Naive thymus-derived CD4-positive, alpha-beta T cell (primary cell): ENCODE measurements around the gene MLLT10. TPM values are rescaled to one million over a fixed set of nuclear protein-coding genes. Genes with fewer than 3 reads are reported as not detected.

Source experiments
- ATAC-seq: fragments of 150-1000 bp; cut with Tn5 transposase; 2 replicates; pipeline ENCODE4 v1.10.0; 2021; ENCODE audit warnings: mild to moderate bottlenecking, moderate library complexity
- CTCF ChIA-PET: fragments of 350-600 bp; sonication (Branson Sonifier 250); formaldehyde crosslinking; loops from one replicate; lab custom pipeline; 2021; ENCODE audit warnings: antibody characterized with exemption; lab: Charles Lee
- POLR2A ChIA-PET: fragments of 350-600 bp; sonication (Branson Sonifier 250); formaldehyde crosslinking; loops from one replicate; lab custom pipeline; 2021; ENCODE audit warnings: antibody characterized with exemption, inconsistent platforms; lab: Charles Lee
- DNase-seq, 9 donors: peaks; one replicate each; pipeline versions ENCODE4 v3.0.0 to v3.0.0-alpha.2; 2020 to 2022; ENCODE audit warnings: mixed read lengths in 1 of 9
- H3K27ac ChIP-seq: one replicate; pipeline ENCODE4 v1.7.0; 2013; ENCODE audit warnings: mild to moderate bottlenecking, low read depth, low read length, moderate library complexity
- H3K27me3 ChIP-seq, 2 donors: one replicate each; pipeline ENCODE4 v1.7.0; 2013; ENCODE audit warnings: low read length in 2 of 2, mild to moderate bottlenecking in 2 of 2, moderate library complexity in 2 of 2; ENCODE audit not compliant: control insufficient read depth in 2 of 2, insufficient read depth in 2 of 2
- H3K36me3 ChIP-seq, 3 experiments: 1 replicate in 2 of 3; 2 replicates in 1 of 3; pipeline ENCODE4 v1.7.0; 2013; ENCODE audit warnings: low read length in 3 of 3, mild to moderate bottlenecking in 3 of 3, moderate library complexity in 1 of 3; ENCODE audit not compliant: insufficient read depth in 3 of 3, control insufficient read depth in 2 of 3
- H3K4me1 ChIP-seq, 2 donors: one replicate each; pipeline ENCODE4 v1.7.0; 2013; ENCODE audit warnings: low read length in 2 of 2, mild to moderate bottlenecking in 2 of 2, moderate library complexity in 1 of 2; ENCODE audit not compliant: control insufficient read depth in 2 of 2, insufficient read depth in 2 of 2
- H3K4me3 ChIP-seq: 2 replicates; pipeline ENCODE4 v1.7.0; 2013; ENCODE audit warnings: mild to moderate bottlenecking, low read length
- H3K9me3 ChIP-seq, 3 experiments: 1 replicate in 2 of 3; 2 replicates in 1 of 3; pipeline ENCODE4 v1.7.0; 2013; ENCODE audit warnings: low read length in 3 of 3; ENCODE audit not compliant: control insufficient read depth in 2 of 3
- H3K27ac Mint-ChIP-seq, 9 donors: one replicate each; pipeline ENCODE4 v1.8.0; 2020 to 2022; ENCODE audit warnings: mixed read lengths in 9 of 9, mild to moderate bottlenecking in 8 of 9, moderate library complexity in 5 of 9, inconsistent platforms in 2 of 9
- H3K27me3 Mint-ChIP-seq, 5 donors: one replicate each; pipeline ENCODE4 v1.8.0; 2021 to 2022; ENCODE audit warnings: mixed read lengths in 5 of 5, mild to moderate bottlenecking in 1 of 5
- H3K36me3 Mint-ChIP-seq, 5 donors: one replicate each; pipeline ENCODE4 v1.8.0; 2020 to 2022; ENCODE audit warnings: mixed read lengths in 5 of 5, mild to moderate bottlenecking in 3 of 5, inconsistent platforms in 1 of 5
- H3K4me1 Mint-ChIP-seq, 7 donors: one replicate each; pipeline ENCODE4 v1.8.0; 2020 to 2022; ENCODE audit warnings: mixed read lengths in 7 of 7, mild to moderate bottlenecking in 3 of 7, inconsistent platforms in 1 of 7
- H3K4me3 Mint-ChIP-seq, 10 donors: one replicate each; pipeline ENCODE4 v1.8.0; 2020 to 2022; ENCODE audit warnings: mild to moderate bottlenecking in 10 of 10, mixed read lengths in 10 of 10, moderate library complexity in 6 of 10, inconsistent platforms in 2 of 10
- H3K9me3 Mint-ChIP-seq, 11 donors: one replicate each; pipeline ENCODE4 v1.8.0; 2020 to 2022; ENCODE audit warnings: mixed read lengths in 11 of 11, mild to moderate bottlenecking in 4 of 11, inconsistent platforms in 1 of 11, moderate library complexity in 1 of 11
- intact Hi-C, 2 donors: fragments of 100-400 bp; cut with micrococcal nuclease; formaldehyde crosslinking; loops; one replicate each; pipeline ENCODE4 v1.15.1; 2023
- polyA plus RNA-seq, 2 donors: library from polyadenylated mRNA; unstranded; fragments of 300-500 nt; fragmentation: Illumina TruSeq; gene quantifications; one replicate each; pipeline ENCODE4 v1.2.3, GENCODE V29; 2021
- total RNA-seq, 6 experiments: library from RNA in 5 of 6; stranded (reverse) in 5 of 6; gene quantifications; 1 replicate in 5 of 6; 2 replicates in 1 of 6; pipeline ENCODE4 v1.2.3 and lab custom pipeline; 2021 to 2026

MLLT10 gene
- total and polyA plus RNA-seq, 7 experiments from 2014 or later, result 6.0 to 74.2 (median 61.2) TPM

- intact Hi-C loops, result loop anchor here (1.0 to 10.0 kb wide), 24 partner anchors 21 to 1599 kb away; partner anchors contain the start of genes DNAJC1 (in 2 of the 2), MLLT10 (in 2 of the 2), BMI1 (in 1 of the 2) and MSRB2 (in 1 of the 2)
These were observed 38.2 kb upstream of the MLLT10 start for GRCh38 chr10:21495752-21496342.

DNA sequence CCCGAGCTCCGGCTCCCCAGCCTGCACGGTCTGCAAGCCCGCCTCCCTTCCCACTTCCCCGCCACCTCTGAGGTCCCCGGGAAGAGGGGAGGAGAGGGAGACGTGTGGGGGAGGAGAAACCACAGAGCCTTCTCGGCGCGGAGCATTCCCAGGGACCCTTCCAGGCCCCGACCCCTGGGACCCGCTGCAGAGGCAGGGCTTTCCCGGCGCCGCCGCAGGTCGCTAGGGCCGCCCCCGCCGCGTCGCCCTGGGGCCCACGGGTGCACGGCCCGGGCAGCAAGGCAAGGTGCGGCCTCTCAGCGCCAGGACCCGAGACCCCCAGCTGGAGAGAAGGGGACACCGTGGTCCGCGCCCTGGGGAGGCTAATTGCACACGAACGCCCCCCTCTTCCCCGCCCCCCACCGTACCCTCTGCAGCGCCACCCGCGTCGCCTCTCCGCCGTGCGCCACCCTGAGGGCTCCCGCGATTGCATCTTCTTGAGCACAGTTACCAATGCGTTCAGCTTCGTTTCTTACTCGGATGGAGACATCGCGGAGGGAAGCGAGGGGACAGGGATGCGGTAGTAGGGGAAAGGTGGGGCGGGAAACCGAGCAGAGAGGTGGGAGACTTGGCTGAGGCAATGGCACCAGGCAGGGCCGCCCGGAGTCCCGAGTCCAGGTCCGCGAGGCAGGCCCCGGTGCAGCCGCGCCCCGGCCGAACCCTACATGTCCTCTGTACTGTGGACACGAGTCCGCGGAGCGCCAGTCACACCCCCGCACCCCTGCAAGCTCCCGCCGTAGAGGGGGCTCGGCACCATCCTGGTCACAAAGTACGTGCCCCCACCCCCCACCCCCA, 37.5 kb upstream of the MLLT10 start:
- Histone ChIP-seq H3K36me3 (no peaks in the 10 kb centered on the region), H3K4me1 (peaks cover 20% of the 10 kb centered on the region in 2 donors), H3K27me3 (peaks cover 0 to 32% of the 10 kb centered on the region in 2 donors), H3K4me3 (peak overlapping the region; percentile 79), H3K9me3 (no peaks in the 10 kb centered on the region), H3K27ac (no peak overlapping the region)
- peak; percentile 66 for ATAC-seq
- peaks cover 19 to 41% (median 25%) of the 10 kb centered on the region in 7 donors for H3K4me1 Mint-ChIP-seq
- DNase-seq, result peak; percentile 37 to 63 (median 55)
- H3K36me3 Mint-ChIP-seq, result peaks cover 0 to 4% (median 0%) of the 10 kb centered on the region in 5 donors
- intact Hi-C loops, result loop anchor here (1.0 to 10.0 kb wide), 14 partner anchors 21 to 1491 kb away; partner anchors contain the start of genes DNAJC1 (in 1 of the 2) and MLLT10 (in 1 of the 2)
- H3K9me3 Mint-ChIP-seq, result peaks cover 0 to 5% (median 0%) of the 10 kb centered on the region in 11 donors
- POLR2A ChIA-PET, result interaction anchor here (0.7 to 3.2 kb wide), 7 partner anchors 10 to 457 kb away, joined by 3 to 13 read pairs (median 4); partner anchors contain the start of gene SKIDA1
- CTCF ChIA-PET, result interaction anchor here (0.6 to 3.8 kb wide), 15 partner anchors 9 to 1494 kb away, joined by 3 to 15 read pairs (median 3); no protein-coding TSS in a partner anchor
- peak overlapping the region; percentile 80 to 95 (median 88) for H3K4me3 Mint-ChIP-seq
- H3K27me3 Mint-ChIP-seq, result peaks cover 44 to 81% (median 57%) of the 10 kb centered on the region in 5 donors
- H3K27ac Mint-ChIP-seq, result no peak overlapping the region

More at GRCh38 chr10:21495752-21496342, 38.2 kb upstream of the MLLT10 start:
- ChIA-PET CTCF (interaction anchor here (0.6 to 3.8 kb wide), 15 partner anchors 11 to 1495 kb away, joined by 3 to 15 read pairs (median 3); no protein-coding TSS in a partner anchor), POLR2A (interaction anchor here (0.9 to 3.2 kb wide), 5 partner anchors 23 to 458 kb away, joined by 3 to 13 read pairs (median 7); partner anchors contain the start of gene SKIDA1)
- no peak overlapping the region for H3K27ac ChIP-seq
- peak; percentile 74 to 97 (median 89) for DNase-seq
- Mint-ChIP-seq H3K36me3 (peaks cover 0 to 4% (median 0%) of the 10 kb centered on the region in 5 donors), H3K27ac (peak overlapping the region in 6 of 9 donors; percentile 47 to 76 (median 55)), H3K27me3 (peaks cover 47 to 81% (median 52%) of the 10 kb centered on the region in 5 donors), H3K4me3 (peak overlapping the region; percentile 86 to 95 (median 90)), H3K9me3 (peaks cover 0 to 5% (median 0%) of the 10 kb centered on the region in 11 donors), H3K4me1 (peaks cover 19 to 38% (median 25%) of the 10 kb centered on the region in 7 donors)
- H3K9me3 ChIP-seq, result no peaks in the 10 kb centered on the region
- peak; percentile 94 for ATAC-seq
- peak overlapping the region; percentile 79 for H3K4me3 ChIP-seq
- H3K4me1 ChIP-seq, result peaks cover 20% of the 10 kb centered on the region in 2 donors
- no peaks in the 10 kb centered on the region for H3K36me3 ChIP-seq
- peaks cover 0 to 32% of the 10 kb centered on the region in 2 donors for H3K27me3 ChIP-seq

- peaks cover 0 to 4% (median 0%) of the 10 kb centered on the region in 5 donors for H3K36me3 Mint-ChIP-seq
- POLR2A ChIA-PET, result interaction anchor here (0.8 to 3.2 kb wide), 4 partner anchors 24 to 36 kb away, joined by 3 to 13 read pairs (median 8); partner anchors contain the start of gene SKIDA1
- peak overlapping the region; percentile 79 for H3K4me3 ChIP-seq
- intact Hi-C loops, result loop anchor here (5.0 to 10.0 kb wide), 9 partner anchors 98 to 1490 kb away; partner anchors contain the start of gene DNAJC1 (in 1 of the 2)
- CTCF ChIA-PET, result interaction anchor here (0.6 to 3.8 kb wide), 8 partner anchors 8 to 502 kb away, joined by 3 to 15 read pairs (median 4); no protein-coding TSS in a partner anchor
- peaks cover 0 to 32% of the 10 kb centered on the region in 2 donors for H3K27me3 ChIP-seq
- peaks cover 0 to 5% (median 0%) of the 10 kb centered on the region in 11 donors for H3K9me3 Mint-ChIP-seq
- no peak for ATAC-seq
- H3K9me3 ChIP-seq, result no peaks in the 10 kb centered on the region
- H3K4me3 Mint-ChIP-seq, result peak overlapping the region; percentile 16 to 89 (median 76)
- peak in 3 of 9 donors; percentile 2 to 49 (median 13) for DNase-seq
- peaks cover 41 to 81% (median 61%) of the 10 kb centered on the region in 5 donors for H3K27me3 Mint-ChIP-seq
- H3K4me1 Mint-ChIP-seq, result peaks cover 19 to 41% (median 25%) of the 10 kb centered on the region in 7 donors
- H3K27ac ChIP-seq, result no peak overlapping the region
- peak overlapping the region in 1 of 9 donors; percentile 59 for H3K27ac Mint-ChIP-seq
- peaks cover 20% of the 10 kb centered on the region in 2 donors for H3K4me1 ChIP-seq
- no peaks in the 10 kb centered on the region for H3K36me3 ChIP-seq
These were observed 36.7 kb upstream of the MLLT10 start for GRCh38 chr10:21497177-21497807.

- H3K4me1 ChIP-seq, result peaks cover 20% of the 10 kb centered on the region in 2 donors
- H3K27me3 Mint-ChIP-seq, result peaks cover 41 to 80% (median 61%) of the 10 kb centered on the region in 5 donors
- ChIA-PET POLR2A (interaction anchor here (3.2 kb wide), 1 partner anchor 23 kb away, joined by 13 read pairs; no protein-coding TSS in a partner anchor), CTCF (interaction anchor here (0.6 to 3.8 kb wide), 5 partner anchors 148 to 495 kb away, joined by 3 to 15 read pairs (median 3); no protein-coding TSS in a partner anchor)
- H3K9me3 ChIP-seq, result no peaks in the 10 kb centered on the region
- H3K27ac ChIP-seq, result no peak overlapping the region
- peaks cover 0 to 5% (median 0%) of the 10 kb centered on the region in 11 donors for H3K9me3 Mint-ChIP-seq
- intact Hi-C loops, result loop anchor here (5.0 to 10.0 kb wide), 9 partner anchors 96 to 1489 kb away; partner anchors contain the start of gene DNAJC1 (in 1 of the 2)
- peak overlapping the region in 1 of 9 donors; percentile 4 for H3K27ac Mint-ChIP-seq
- H3K27me3 ChIP-seq, result peaks cover 0 to 32% of the 10 kb centered on the region in 2 donors
- ATAC-seq, result no peak
- no peaks in the 10 kb centered on the region for H3K36me3 ChIP-seq
- H3K4me1 Mint-ChIP-seq, result peaks cover 19 to 41% (median 25%) of the 10 kb centered on the region in 7 donors
- H3K4me3 ChIP-seq, result no peak overlapping the region
- peaks cover 0 to 4% (median 0%) of the 10 kb centered on the region in 5 donors for H3K36me3 Mint-ChIP-seq
- H3K4me3 Mint-ChIP-seq, result peak overlapping the region in 7 of 10 donors; percentile 3 to 86 (median 66)
- no peak for DNase-seq
These were observed 35.7 kb upstream of the MLLT10 start for GRCh38 chr10:21498377-21498776.

DNA sequence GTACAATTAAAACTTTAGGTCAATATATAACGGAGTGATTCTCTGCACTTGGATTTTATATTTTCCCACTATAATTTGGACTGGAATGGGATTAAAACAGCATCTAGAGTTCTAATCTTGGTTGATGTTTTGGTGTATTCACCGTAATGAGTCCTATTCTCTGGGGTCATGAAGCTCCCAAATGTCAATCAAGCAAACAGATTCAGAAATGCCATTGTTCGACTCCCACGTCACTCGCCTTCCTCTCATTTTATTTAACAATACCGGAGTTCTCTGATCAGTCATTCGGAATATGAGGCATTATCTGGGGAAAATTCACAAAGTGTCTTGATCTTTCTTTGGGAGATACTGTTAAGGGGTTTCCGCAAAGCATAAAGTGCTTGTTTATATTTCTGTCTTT, 35.0 kb upstream of the MLLT10 start:
- peak overlapping the region in 2 of 9 donors; percentile 45 to 47 for H3K27ac Mint-ChIP-seq
- DNase-seq, result no peak
- peak overlapping the region in 2 of 10 donors; percentile 9 to 18 for H3K4me3 Mint-ChIP-seq
- ATAC-seq, result no peak
- no peak overlapping the region for H3K27ac ChIP-seq
- H3K4me3 ChIP-seq, result no peak overlapping the region
- H3K36me3 ChIP-seq, result no peaks in the 10 kb centered on the region
- peaks cover 0 to 4% (median 0%) of the 10 kb centered on the region in 5 donors for H3K36me3 Mint-ChIP-seq
- peaks cover 0 to 32% of the 10 kb centered on the region in 2 donors for H3K27me3 ChIP-seq
- H3K4me1 Mint-ChIP-seq, result peaks cover 19 to 38% (median 23%) of the 10 kb centered on the region in 7 donors
- ChIA-PET CTCF (interaction anchor here (3.8 kb wide), 1 partner anchor 453 kb away, joined by 15 read pairs; no protein-coding TSS in a partner anchor), POLR2A (no interaction called here)
- H3K4me1 ChIP-seq, result peaks cover 18 to 20% of the 10 kb centered on the region in 2 donors
- peaks cover 0 to 5% (median 0%) of the 10 kb centered on the region in 11 donors for H3K9me3 Mint-ChIP-seq
- intact Hi-C loops, result loop anchor here (5.0 to 10.0 kb wide), 9 partner anchors 96 to 1488 kb away; partner anchors contain the start of gene DNAJC1 (in 1 of the 2)
- no peaks in the 10 kb centered on the region for H3K9me3 ChIP-seq
- H3K27me3 Mint-ChIP-seq, result peaks cover 35 to 80% (median 56%) of the 10 kb centered on the region in 5 donors
